ENCODE results near the gene INPP5A.
A peak's percentile ranks its signal among the peaks of the same experiment; 100 is the strongest.

INPP5A gene

DNA sequence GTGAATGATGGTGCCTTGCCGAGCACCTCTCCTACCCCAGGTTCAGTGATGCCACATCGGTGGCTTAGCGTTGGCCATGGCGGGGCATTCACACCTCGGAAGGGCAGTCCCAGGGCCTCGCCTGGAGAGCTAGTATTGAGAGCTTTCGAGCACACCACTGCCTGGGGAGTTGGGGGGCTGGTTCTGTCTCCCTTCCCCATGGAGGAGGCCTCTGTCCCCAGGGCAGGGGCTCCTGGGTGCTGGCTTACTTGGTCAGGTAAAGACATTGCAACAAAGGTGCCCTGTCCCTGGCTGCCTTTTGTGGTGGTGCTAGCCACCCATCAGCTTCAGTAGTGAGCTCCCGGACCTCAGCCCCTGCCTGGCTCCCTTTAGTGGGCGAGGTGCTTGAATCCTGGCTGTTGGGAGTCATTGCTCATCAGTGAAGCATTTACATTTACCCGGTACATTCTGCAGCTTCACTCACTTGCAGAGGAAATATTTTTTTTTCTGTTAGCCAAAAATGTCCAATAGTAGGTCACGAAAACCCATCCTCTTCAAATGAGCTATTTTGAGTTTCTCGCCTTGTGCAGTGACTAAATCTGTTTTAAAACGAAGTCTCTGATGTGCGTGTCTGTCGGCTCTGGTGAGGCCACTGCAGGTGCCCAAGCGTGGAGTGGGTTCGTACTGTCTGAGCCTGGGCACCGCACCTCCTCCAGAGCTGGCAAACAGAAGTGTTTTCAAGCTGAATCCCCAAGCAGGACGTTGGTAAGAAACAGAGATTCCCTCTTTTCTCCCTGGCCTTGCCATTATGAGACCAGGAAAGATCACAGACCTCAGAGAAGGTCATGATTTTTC, 95.5 kb downstream of the INPP5A start:
- H3K4me1 ChIP-seq (ENCODE audit: control insufficient read depth, insufficient read depth, low read length) = peaks cover 78% of the 10 kb centered on the region
- H3K36me3 ChIP-seq (ENCODE audit: control insufficient read depth, insufficient read depth, low read length) = no peaks in the 10 kb centered on the region
- no peak overlapping the region for H3K9ac ChIP-seq (ENCODE audit: low read length)
- no peaks in the 10 kb centered on the region for H3K27me3 ChIP-seq (ENCODE audit: control insufficient read depth, insufficient read depth, low read length)
- peak overlapping the region; percentile 20 for H3K4me3 ChIP-seq (ENCODE audit: low read length)
- peak overlapping the region; percentile 99 for H3K27ac ChIP-seq (ENCODE audit: low read depth, low read length)

DNA sequence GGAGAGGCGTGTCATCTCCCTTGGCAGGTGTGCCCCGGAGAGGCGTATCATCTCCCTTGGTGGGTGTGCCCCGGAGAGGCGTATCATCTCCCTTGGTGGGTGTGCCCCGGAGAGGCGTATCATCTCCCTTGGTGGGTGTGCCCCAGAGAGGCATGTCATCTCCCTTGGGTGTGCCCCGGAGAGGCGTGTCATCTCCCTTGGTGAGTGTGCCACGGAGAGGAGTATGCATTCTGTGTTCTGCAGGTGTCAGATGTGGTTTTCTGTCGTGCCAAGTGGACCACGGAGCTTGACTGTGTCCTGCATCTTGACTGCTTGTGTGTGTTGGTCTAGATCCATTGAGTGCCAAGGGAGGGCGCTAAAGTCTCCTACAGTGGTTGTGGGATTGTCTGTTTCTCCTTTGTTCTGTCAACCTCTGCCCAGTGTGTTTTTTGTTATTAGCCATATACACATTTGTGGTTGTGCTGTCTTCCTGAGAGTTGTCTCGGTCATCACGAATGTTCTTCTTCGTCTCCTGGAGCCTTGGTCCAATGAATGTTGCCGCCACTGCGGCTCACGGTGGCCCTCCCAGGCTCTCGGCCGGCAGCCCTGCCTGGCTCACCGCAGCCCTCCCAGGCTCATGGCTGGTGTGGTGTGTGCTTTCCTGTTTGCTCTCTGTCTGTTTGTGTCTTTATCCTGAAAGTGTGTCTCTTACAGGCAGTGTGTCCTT, 96.8 kb downstream of the INPP5A start:
- Histone ChIP-seq H3K9ac (ENCODE audit: low read length) (no peak overlapping the region), H3K4me3 (ENCODE audit: low read length) (no peak overlapping the region), H3K36me3 (ENCODE audit: control insufficient read depth, insufficient read depth, low read length) (no peaks in the 10 kb centered on the region), H3K4me1 (ENCODE audit: control insufficient read depth, insufficient read depth, low read length) (peaks cover 68% of the 10 kb centered on the region), H3K27ac (ENCODE audit: low read depth, low read length) (peak overlapping the region; percentile 99), H3K27me3 (ENCODE audit: control insufficient read depth, insufficient read depth, low read length) (no peaks in the 10 kb centered on the region)

DNA sequence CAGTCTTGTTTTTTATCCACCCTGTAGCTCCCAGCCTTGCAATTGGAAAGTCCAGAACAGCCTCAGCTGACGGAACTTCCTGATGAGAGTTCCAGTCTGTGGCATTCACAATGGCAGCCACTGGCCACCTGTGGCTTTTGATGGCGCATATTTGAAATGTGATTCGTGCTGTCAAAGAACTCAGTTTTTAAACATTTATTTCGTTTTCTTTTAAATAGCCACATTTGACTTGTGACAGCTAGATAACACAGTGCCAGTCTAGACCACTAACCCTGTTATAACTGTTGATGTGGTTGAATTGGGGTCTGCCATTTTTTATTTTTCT, 97.3 kb downstream of the INPP5A start:
- Histone ChIP-seq H3K4me3 (ENCODE audit: low read length) (no peak overlapping the region), H3K27me3 (ENCODE audit: control insufficient read depth, insufficient read depth, low read length) (no peaks in the 10 kb centered on the region), H3K36me3 (ENCODE audit: control insufficient read depth, insufficient read depth, low read length) (no peaks in the 10 kb centered on the region), H3K27ac (ENCODE audit: low read depth, low read length) (peak overlapping the region; percentile 99), H3K4me1 (ENCODE audit: control insufficient read depth, insufficient read depth, low read length) (peaks cover 62% of the 10 kb centered on the region), H3K9ac (ENCODE audit: low read length) (no peak overlapping the region)

DNA sequence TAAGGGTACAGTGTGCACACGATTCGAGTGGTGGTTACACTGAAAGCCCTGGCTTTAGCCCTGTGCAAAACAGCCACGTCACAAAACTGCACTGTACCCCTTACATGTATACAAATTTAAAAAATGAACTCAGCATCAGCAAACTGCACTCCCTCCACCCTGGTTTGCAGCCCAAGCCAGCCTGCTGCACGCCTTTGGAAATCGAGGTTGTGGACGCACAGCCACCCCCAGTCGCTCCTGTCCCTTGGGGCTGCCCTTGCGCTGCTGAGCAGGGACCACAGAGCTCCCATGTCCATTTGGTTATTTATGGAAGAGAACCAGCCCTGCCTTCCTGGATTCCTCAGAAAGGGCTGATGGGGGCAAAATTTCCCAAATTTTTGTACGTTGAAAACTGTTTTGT, 98.8 kb downstream of the INPP5A start:
- Histone ChIP-seq H3K27ac (ENCODE audit: low read depth, low read length) (peak overlapping the region; percentile 41), H3K4me1 (ENCODE audit: control insufficient read depth, insufficient read depth, low read length) (peaks cover 61% of the 10 kb centered on the region), H3K27me3 (ENCODE audit: control insufficient read depth, insufficient read depth, low read length) (no peaks in the 10 kb centered on the region), H3K4me3 (ENCODE audit: low read length) (no peak overlapping the region), H3K9ac (ENCODE audit: low read length) (no peak overlapping the region), H3K36me3 (ENCODE audit: control insufficient read depth, insufficient read depth, low read length) (no peaks in the 10 kb centered on the region)

DNA sequence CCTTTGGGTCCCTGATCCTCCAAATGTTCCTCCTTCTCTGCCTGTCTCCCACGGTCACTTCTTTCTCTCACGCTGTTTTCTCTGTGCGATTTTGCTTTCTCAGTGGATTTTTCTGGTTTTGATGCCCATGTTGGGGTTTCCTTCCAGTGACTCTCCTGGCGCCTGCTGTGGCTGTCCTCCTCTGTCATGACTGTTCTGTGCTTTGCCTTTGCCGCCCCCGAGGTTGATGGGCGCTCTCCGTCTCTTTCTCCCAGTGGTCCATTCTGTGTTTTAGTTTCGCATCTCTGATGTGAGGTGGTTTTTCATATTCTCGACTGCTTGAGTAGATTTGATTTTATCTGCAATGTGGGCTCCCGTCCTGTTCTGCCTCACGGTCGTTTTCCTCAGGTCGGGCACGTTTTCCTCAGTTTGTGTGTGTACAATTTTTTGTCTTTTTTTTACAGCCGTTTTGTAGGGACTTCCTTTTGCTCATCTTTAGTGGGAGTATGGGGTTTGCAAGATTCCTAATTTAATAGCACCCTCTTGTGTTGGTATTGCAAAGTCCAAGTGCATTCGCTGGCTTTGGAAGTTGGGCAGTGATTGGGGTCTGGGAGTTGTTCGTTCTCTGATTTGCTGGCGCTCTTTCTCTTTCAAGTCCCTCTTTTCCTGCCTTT, 100.0 kb downstream of the INPP5A start:
- H3K9ac ChIP-seq (ENCODE audit: low read length) = no peak overlapping the region

DNA sequence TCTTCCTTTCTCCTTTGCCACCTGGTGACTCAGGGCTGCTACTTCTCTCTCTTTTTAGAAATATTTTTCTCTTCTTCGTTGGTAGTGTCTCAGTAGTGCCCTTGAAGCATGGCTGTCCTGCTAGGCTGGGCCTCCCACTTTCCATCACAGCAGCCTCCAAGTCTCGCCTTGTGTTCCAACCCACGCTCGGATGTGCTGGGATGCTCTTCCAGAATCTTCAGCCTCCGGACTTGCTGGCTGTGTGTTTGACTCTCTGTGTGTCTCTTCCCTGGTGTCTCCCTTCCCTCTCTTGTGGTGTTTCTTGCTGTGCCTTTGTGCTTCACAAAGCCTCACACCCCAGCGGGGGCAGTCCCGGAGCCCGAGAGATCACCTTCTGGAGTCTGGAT, 100.5 kb downstream of the INPP5A start:
- H3K4me3 ChIP-seq (ENCODE audit: low read length) = no peak overlapping the region
- H3K27me3 ChIP-seq (ENCODE audit: control insufficient read depth, insufficient read depth, low read length) = no peaks in the 10 kb centered on the region
- no peaks in the 10 kb centered on the region for H3K36me3 ChIP-seq (ENCODE audit: control insufficient read depth, insufficient read depth, low read length)
- H3K9ac ChIP-seq (ENCODE audit: low read length) = no peak overlapping the region
- no peak overlapping the region for H3K27ac ChIP-seq (ENCODE audit: low read depth, low read length)
- H3K4me1 ChIP-seq (ENCODE audit: control insufficient read depth, insufficient read depth, low read length) = peaks cover 50% of the 10 kb centered on the region

More for the DNA sequence above, 100.0 kb downstream of the INPP5A start:
- Histone ChIP-seq H3K4me1 (ENCODE audit: control insufficient read depth, insufficient read depth, low read length) (peaks cover 55% of the 10 kb centered on the region), H3K36me3 (ENCODE audit: control insufficient read depth, insufficient read depth, low read length) (no peaks in the 10 kb centered on the region), H3K27ac (ENCODE audit: low read depth, low read length) (no peak overlapping the region), H3K4me3 (ENCODE audit: low read length) (peak overlapping the region; percentile 17), H3K27me3 (ENCODE audit: control insufficient read depth, insufficient read depth, low read length) (no peaks in the 10 kb centered on the region)

DNA sequence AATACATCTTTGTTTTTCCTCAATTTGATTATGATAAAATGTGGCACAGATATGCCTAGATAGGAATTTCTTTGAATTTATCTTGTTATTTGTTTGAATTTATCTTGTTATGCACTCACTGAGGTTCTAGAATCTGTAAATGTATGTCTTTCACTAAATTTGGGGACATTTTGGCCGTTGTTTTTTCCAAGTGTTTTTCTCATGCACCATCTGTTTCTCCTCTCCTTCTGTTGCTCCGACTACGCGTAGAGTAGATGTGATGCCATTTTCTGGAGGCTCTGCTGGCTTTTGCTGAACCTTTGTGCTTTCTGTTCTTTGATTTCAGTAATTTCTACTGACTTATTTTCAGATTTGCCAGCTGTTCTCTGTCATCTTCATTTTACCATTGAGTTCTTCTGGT, 101.9 kb downstream of the INPP5A start:
- H3K27me3 ChIP-seq (ENCODE audit: control insufficient read depth, insufficient read depth, low read length) = no peaks in the 10 kb centered on the region
- no peak overlapping the region for H3K27ac ChIP-seq (ENCODE audit: low read depth, low read length)
- no peaks in the 10 kb centered on the region for H3K36me3 ChIP-seq (ENCODE audit: control insufficient read depth, insufficient read depth, low read length)
- H3K9ac ChIP-seq (ENCODE audit: low read length) = no peak overlapping the region
- H3K4me3 ChIP-seq (ENCODE audit: low read length) = no peak overlapping the region
- H3K4me1 ChIP-seq (ENCODE audit: control insufficient read depth, insufficient read depth, low read length) = peaks cover 39% of the 10 kb centered on the region

DNA sequence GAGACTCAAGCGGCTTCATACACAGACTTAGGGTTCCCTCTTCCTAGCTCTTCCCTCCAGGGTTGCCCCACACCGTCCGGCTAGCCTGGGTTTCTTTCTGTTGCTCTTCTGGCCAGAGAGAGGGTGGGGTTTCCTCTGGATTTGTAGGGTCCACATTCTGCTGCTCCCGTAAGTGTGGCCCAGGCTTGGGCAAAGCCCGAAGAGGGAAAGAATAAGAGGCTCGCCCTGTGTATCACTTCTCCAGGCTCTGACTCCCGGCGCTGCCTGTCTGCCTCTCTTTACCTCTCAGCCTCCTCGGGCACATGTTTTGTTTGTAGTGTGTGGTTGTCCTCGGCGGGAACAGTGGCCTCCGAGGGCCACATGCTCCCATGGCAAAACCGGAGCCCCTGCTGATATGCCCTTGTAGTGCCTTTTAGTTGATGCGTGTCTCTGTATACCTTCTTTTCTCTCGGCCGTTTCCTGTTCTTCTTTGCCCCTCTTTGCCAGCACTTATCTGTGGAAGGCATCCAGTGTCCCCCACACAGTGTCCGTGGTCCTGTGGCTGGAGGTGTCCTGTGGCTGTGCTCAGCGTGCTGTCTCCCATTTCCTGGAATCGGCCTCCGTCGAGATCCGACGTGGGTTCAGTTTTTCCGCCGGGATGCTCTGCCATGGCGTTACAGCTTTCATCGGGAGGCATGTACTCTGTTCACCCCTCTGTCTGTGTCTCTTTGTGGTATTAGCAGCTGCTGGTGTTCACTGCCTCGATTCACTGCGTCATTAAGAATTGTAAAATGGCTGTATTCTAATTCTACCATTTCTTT, 102.9 kb downstream of the INPP5A start:
- peak overlapping the region; percentile 22 for H3K4me3 ChIP-seq (ENCODE audit: low read length)
- H3K27me3 ChIP-seq (ENCODE audit: control insufficient read depth, insufficient read depth, low read length) = no peaks in the 10 kb centered on the region
- H3K9ac ChIP-seq (ENCODE audit: low read length) = peak overlapping the region; percentile 17
- H3K4me1 ChIP-seq (ENCODE audit: control insufficient read depth, insufficient read depth, low read length) = peaks cover 34% of the 10 kb centered on the region
- H3K36me3 ChIP-seq (ENCODE audit: control insufficient read depth, insufficient read depth, low read length) = no peaks in the 10 kb centered on the region
- H3K27ac ChIP-seq (ENCODE audit: low read depth, low read length) = peak overlapping the region; percentile 81

DNA sequence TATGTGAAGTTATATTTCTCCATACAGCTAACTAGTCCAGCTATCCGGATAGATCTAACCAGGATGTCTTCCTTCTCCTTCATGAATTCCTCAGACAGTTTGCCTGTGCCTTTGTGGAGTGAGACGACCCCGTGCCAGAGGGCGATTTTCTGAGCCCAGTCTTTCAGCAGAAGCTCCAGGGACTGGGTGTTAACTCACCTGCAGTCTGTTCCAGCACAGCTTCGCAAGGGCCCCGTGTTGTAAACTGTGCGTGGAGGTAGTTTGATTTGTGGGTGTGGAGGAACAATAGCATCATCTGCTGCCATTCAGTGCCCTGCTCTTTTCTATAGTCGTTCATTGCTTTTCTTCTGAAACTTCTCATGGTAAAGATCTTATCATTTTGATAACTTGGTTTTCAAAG, 103.8 kb downstream of the INPP5A start:
- no peak overlapping the region for H3K4me3 ChIP-seq (ENCODE audit: low read length)
- peaks cover 32% of the 10 kb centered on the region for H3K4me1 ChIP-seq (ENCODE audit: control insufficient read depth, insufficient read depth, low read length)
- no peaks in the 10 kb centered on the region for H3K36me3 ChIP-seq (ENCODE audit: control insufficient read depth, insufficient read depth, low read length)
- peak overlapping the region; percentile 81 for H3K27ac ChIP-seq (ENCODE audit: low read depth, low read length)
- H3K9ac ChIP-seq (ENCODE audit: low read length) = no peak overlapping the region
- H3K27me3 ChIP-seq (ENCODE audit: control insufficient read depth, insufficient read depth, low read length) = no peaks in the 10 kb centered on the region

DNA sequence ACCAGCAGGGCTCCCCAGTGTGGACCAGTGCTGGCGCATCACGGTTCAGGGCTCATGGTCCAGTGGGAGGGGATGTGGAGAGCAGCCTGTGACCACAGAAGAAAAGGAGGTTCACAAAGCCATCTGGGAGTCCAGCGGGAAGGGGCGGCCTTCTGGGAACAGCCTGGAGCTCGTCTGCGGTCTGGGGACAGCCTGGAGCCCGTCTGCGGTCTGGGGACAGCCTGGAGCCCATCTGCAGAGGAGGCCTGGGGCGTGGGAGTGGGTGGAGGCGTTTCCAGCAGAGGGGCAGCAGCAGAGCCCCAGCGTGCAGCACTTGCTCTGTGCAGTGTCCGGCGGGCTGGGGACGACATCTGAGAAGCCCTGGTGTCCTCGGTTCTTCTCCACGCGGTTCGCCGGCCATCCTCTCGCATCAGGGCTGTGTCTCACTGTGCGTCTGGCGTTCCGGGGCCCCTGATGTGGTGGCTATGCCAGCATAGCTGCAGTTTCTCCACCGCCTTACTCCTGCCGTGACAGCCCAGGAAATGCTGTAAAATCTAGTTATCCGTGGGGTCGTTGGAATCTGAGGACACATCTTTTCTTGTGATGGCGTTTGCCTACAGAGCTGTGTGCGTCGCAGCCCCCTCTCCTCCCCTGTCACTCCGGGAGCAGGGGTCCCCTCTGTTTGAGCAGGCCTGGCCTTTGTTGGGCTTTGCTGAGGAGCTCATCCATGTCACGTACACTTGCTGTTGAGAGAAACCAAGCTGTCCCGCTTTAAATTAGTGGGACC, 104.6 kb downstream of the INPP5A start:
- H3K9ac ChIP-seq (ENCODE audit: low read length) = no peak overlapping the region
- peak overlapping the region; percentile 81 for H3K27ac ChIP-seq (ENCODE audit: low read depth, low read length)
- no peak overlapping the region for H3K4me3 ChIP-seq (ENCODE audit: low read length)
- no peaks in the 10 kb centered on the region for H3K27me3 ChIP-seq (ENCODE audit: control insufficient read depth, insufficient read depth, low read length)
- peaks cover 30% of the 10 kb centered on the region for H3K4me1 ChIP-seq (ENCODE audit: control insufficient read depth, insufficient read depth, low read length)
- no peaks in the 10 kb centered on the region for H3K36me3 ChIP-seq (ENCODE audit: control insufficient read depth, insufficient read depth, low read length)

DNA sequence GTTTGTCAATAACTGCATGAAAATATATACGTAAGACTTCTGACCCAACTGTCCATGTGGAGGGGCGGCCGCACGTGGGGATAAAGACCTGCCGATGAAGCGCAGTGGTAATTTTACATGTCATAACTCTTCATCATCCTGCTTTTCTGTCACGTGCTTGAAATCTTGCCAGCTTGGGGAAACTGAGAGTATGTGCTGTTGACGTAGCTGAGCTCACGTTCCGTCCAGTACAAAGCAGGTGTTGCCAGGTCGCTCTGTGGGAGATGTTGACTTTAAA, 105.1 kb downstream of the INPP5A start:
- Histone ChIP-seq H3K9ac (ENCODE audit: low read length) (no peak overlapping the region), H3K36me3 (ENCODE audit: control insufficient read depth, insufficient read depth, low read length) (no peaks in the 10 kb centered on the region), H3K27me3 (ENCODE audit: control insufficient read depth, insufficient read depth, low read length) (no peaks in the 10 kb centered on the region), H3K4me1 (ENCODE audit: control insufficient read depth, insufficient read depth, low read length) (peaks cover 26% of the 10 kb centered on the region), H3K27ac (ENCODE audit: low read depth, low read length) (no peak overlapping the region), H3K4me3 (ENCODE audit: low read length) (no peak overlapping the region)

All from rectal smooth muscle tissue (tissue), 1 donor.